GM23248 (cell line): Measurements from ENCODE around the gene IL1RAPL1.

ENCODE experiments used
- EZH2 ChIP-seq: fragments of 200-600 bp; sonication (generic); IDR thresholded peaks from 2 replicates; pipeline ENCODE4 v1.6.1; 2018; ENCODE audit warnings: antibody characterized with exemption, mild to moderate bottlenecking; ENCODE audit not compliant: insufficient read depth, poor library complexity, severe bottlenecking
- EZH2phosphoT487 ChIP-seq: fragments of 200-600 bp; sonication (generic); IDR thresholded peaks from 2 replicates; pipeline ENCODE4 v1.6.1; 2018; ENCODE audit warnings: antibody characterized with exemption, moderate library complexity, mild to moderate bottlenecking, low read depth; ENCODE audit not compliant: insufficient read depth

DNA sequence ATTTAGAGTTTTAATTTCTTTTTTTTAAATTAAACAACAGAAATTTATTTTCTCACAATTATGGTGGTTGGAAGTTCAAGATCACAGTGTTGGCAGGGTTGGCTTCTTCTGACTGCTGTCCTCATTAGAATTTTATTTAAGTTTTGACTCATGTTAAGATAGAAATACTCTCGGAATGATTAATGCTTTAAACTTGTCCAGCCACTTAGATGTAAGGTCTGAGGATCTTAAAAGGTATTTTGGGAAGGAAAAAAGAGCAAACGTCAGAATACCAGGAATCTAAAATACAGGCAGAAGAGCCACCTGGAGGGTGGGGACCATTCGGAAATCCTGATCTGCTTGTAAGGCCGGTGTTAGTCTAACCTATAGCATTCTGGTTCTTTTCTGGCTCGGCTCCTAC lies 1205.1 kb downstream of the IL1RAPL1 start:
- TF ChIP-seq EZH2phosphoT487 (no peak), EZH2 (no peak)
